ENCODE measurements around the gene PTCRA. TPM values are rescaled to one million over a fixed set of nuclear protein-coding genes. Genes with fewer than 3 reads are reported as not detected.

Gene PTCRA
- total and polyA plus RNA-seq, 4 donors: 0.37 to 5.5 (median 4.0) TPM

DNA sequence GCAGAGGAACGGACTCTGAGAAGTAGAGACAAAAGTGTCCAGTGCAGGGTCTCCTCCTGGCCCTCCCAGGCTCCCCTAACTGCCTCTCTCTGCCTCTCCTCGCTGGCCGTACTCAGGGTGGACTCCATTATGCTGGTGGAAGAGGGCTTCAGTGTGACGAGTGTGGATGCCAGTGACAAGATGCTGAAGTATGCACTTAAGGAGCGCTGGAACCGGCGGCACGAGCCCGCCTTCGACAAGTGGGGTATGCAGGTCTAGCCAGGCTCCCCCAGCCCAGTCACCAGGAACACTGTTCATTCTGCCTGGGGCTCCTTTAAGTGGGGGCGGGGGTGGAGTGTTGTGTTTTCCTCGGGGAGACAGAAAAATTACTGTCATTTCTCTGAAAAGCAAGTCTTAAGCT, 46.2 kb downstream of the PTCRA start:
- 85 to 93% methylated on average over 12 of the region's 12 CpGs for WGBS, 2 donors
- ATAC-seq (ENCODE audit: insufficient read depth, low FRiP score): no peak
- Histone ChIP-seq H3K9me3 (ENCODE audit: control insufficient read depth in 4 of 4, insufficient read depth in 3 of 4, low read length in 3 of 4) (no peaks in the 10 kb centered on the region), H3K36me3 (ENCODE audit: control insufficient read depth in 4 of 4, insufficient read depth in 4 of 4, low read length in 4 of 4) (peaks cover 0 to 33% (median 10%) of the 10 kb centered on the region in 4 donors), H3K27ac (ENCODE audit: low read depth in 1 of 2, low read length in 1 of 2) (no peak overlapping the region), H3K27me3 (ENCODE audit: control insufficient read depth in 3 of 3, insufficient read depth in 3 of 3, low read length in 2 of 3) (peaks cover 0 to 4% (median 3%) of the 10 kb centered on the region in 3 donors), H3K4me3 (no peak overlapping the region), H3K4me1 (ENCODE audit: control insufficient read depth in 5 of 5, insufficient read depth in 5 of 5, low read length in 5 of 5) (peaks cover 0 to 14% (median 2%) of the 10 kb centered on the region in 5 donors), H3K9ac (ENCODE audit: insufficient read depth in 1 of 2, low read length in 2 of 2) (no peak overlapping the region)
- TF ChIP-seq CTCF (IDR thresholded peaks at IDR 0.05; ENCODE audit: control extremely low read depth, extremely low read depth): no peak
- no peak for DNase-seq

- Histone ChIP-seq H3K36me3 (ENCODE audit: control insufficient read depth in 4 of 4, insufficient read depth in 4 of 4, low read length in 4 of 4) (peaks cover 0 to 38% (median 13%) of the 10 kb centered on the region in 4 donors), H3K27me3 (ENCODE audit: control insufficient read depth in 3 of 3, insufficient read depth in 3 of 3, low read length in 2 of 3) (peaks cover 0 to 4% (median 3%) of the 10 kb centered on the region in 3 donors), H3K4me3 (no peak overlapping the region), H3K4me1 (ENCODE audit: control insufficient read depth in 5 of 5, insufficient read depth in 5 of 5, low read length in 5 of 5) (peaks cover 0 to 14% (median 2%) of the 10 kb centered on the region in 5 donors), H3K9ac (ENCODE audit: insufficient read depth in 1 of 2, low read length in 2 of 2) (no peak overlapping the region), H3K9me3 (ENCODE audit: control insufficient read depth in 4 of 4, insufficient read depth in 3 of 4, low read length in 3 of 4) (no peaks in the 10 kb centered on the region), H3K27ac (ENCODE audit: low read depth in 1 of 2, low read length in 1 of 2) (no peak overlapping the region)
- 91 to 95% methylated on average over 13 of the region's 13 CpGs for WGBS, 2 donors
- DNase-seq (no peak), ATAC-seq (ENCODE audit: insufficient read depth, low FRiP score) (no peak)
- TF ChIP-seq CTCF (IDR thresholded peaks at IDR 0.05; ENCODE audit: control extremely low read depth, extremely low read depth): no peak
These were observed 46.8 kb downstream of the PTCRA start for GRCh38 chr6:42962502-42963178.

- Histone ChIP-seq H3K9me3 (ENCODE audit: control insufficient read depth in 4 of 4, insufficient read depth in 3 of 4, low read length in 3 of 4) (no peaks in the 10 kb centered on the region), H3K27ac (ENCODE audit: low read depth in 1 of 2, low read length in 1 of 2) (no peak overlapping the region), H3K27me3 (ENCODE audit: control insufficient read depth in 3 of 3, insufficient read depth in 3 of 3, low read length in 2 of 3) (peaks cover 0 to 4% (median 3%) of the 10 kb centered on the region in 3 donors), H3K4me1 (ENCODE audit: control insufficient read depth in 5 of 5, insufficient read depth in 5 of 5, low read length in 5 of 5) (peaks cover 0 to 14% (median 2%) of the 10 kb centered on the region in 5 donors), H3K36me3 (ENCODE audit: control insufficient read depth in 4 of 4, insufficient read depth in 4 of 4, low read length in 4 of 4) (peaks cover 0 to 41% (median 13%) of the 10 kb centered on the region in 4 donors), H3K9ac (ENCODE audit: insufficient read depth in 1 of 2, low read length in 2 of 2) (no peak overlapping the region), H3K4me3 (no peak overlapping the region)
- WGBS, 2 donors: 89 to 90% methylated on average over 12 of the region's 12 CpGs
- DNase-seq (no peak), ATAC-seq (ENCODE audit: insufficient read depth, low FRiP score) (no peak)
- TF ChIP-seq CTCF (IDR thresholded peaks at IDR 0.05; ENCODE audit: control extremely low read depth, extremely low read depth): no peak
These were observed 47.5 kb downstream of the PTCRA start for GRCh38 chr6:42963179-42963854.
